HG03558 (cell line): ENCODE data around the gene CNTN4.
"Not testable (repeated sequence)": the region's sequence is repeated elsewhere in the genome, so short reads cannot be mapped to it uniquely, and the experiment has no call there.

ENCODE experiments used
- ATAC-seq: cut with Tn5 transposase; IDR thresholded peaks from one replicate; pipeline ENCODE4 v1.9.1; 2021; ENCODE audit warnings: moderate number of reproducible peaks; ENCODE audit not compliant: unreplicated experiment; ENCODE audit errors: extremely low read depth

Gene CNTN4

GRCh38 chr3:2765002-2765579 lies 666.4 kb downstream of the CNTN4 start:
- ATAC-seq = no peak

GRCh38 chr3:2770451-2770850 lies 671.8 kb downstream of the CNTN4 start:
- ATAC-seq = no peak

- peak; percentile 64 for ATAC-seq
Observed at GRCh38 chr3:2771193-2771592, 672.5 kb downstream of the CNTN4 start.

GRCh38 chr3:2771741-2772140 lies 673.1 kb downstream of the CNTN4 start:
- no peak for ATAC-seq

- ATAC-seq = no peak
Observed at GRCh38 chr3:2772803-2773202, 674.1 kb downstream of the CNTN4 start.

GRCh38 chr3:2774481-2775249 lies 676.0 kb downstream of the CNTN4 start:
- no peak for ATAC-seq

- no peak for ATAC-seq
Observed at GRCh38 chr3:2783261-2783660, 684.6 kb downstream of the CNTN4 start.

GRCh38 chr3:2784627-2785026 lies 686.0 kb downstream of the CNTN4 start:
- ATAC-seq = no peak

GRCh38 chr3:2790266-2790815 lies 691.7 kb downstream of the CNTN4 start:
- no peak for ATAC-seq

- no peak for ATAC-seq
Observed at GRCh38 chr3:2792432-2792831, 693.8 kb downstream of the CNTN4 start.

- ATAC-seq = no peak
Observed at GRCh38 chr3:2793987-2794386, 695.3 kb downstream of the CNTN4 start.

GRCh38 chr3:2802429-2802828 lies 703.8 kb downstream of the CNTN4 start:
- no peak for ATAC-seq

GRCh38 chr3:2807514-2807913 lies 708.8 kb downstream of the CNTN4 start:
- no peak for ATAC-seq

GRCh38 chr3:2810723-2811122 lies 712.1 kb downstream of the CNTN4 start:
- no peak for ATAC-seq

GRCh38 chr3:2819571-2819970 lies 720.9 kb downstream of the CNTN4 start:
- ATAC-seq = no peak

GRCh38 chr3:2820982-2821381 lies 722.3 kb downstream of the CNTN4 start:
- not testable (repeated sequence) for ATAC-seq

GRCh38 chr3:2822611-2823010 lies 723.9 kb downstream of the CNTN4 start:
- ATAC-seq = no peak

- ATAC-seq = no peak
Observed at GRCh38 chr3:2823031-2823430, 724.4 kb downstream of the CNTN4 start.

- ATAC-seq = no peak
Observed at GRCh38 chr3:2823437-2824211, 725.0 kb downstream of the CNTN4 start.

GRCh38 chr3:2826036-2826435 lies 727.4 kb downstream of the CNTN4 start:
- ATAC-seq = no peak

GRCh38 chr3:2826453-2826852 lies 727.8 kb downstream of the CNTN4 start:
- no peak for ATAC-seq
